ENCODE data around the gene NT5DC1.

The NT5DC1 gene

GRCh38 chr6:116192786-116193185 lies 92.1 kb downstream of the NT5DC1 start:
- no peak for DNase-seq (ENCODE audit: low spot score)

GRCh38 chr6:116196841-116197240 lies 96.2 kb downstream of the NT5DC1 start:
- no peak for DNase-seq (ENCODE audit: low spot score)

- no peak for DNase-seq (ENCODE audit: low spot score)
These were observed 100.1 kb downstream of the NT5DC1 start for GRCh38 chr6:116200619-116201249.

GRCh38 chr6:116201538-116201937 lies 100.9 kb downstream of the NT5DC1 start:
- no peak for DNase-seq (ENCODE audit: low spot score)

DNA sequence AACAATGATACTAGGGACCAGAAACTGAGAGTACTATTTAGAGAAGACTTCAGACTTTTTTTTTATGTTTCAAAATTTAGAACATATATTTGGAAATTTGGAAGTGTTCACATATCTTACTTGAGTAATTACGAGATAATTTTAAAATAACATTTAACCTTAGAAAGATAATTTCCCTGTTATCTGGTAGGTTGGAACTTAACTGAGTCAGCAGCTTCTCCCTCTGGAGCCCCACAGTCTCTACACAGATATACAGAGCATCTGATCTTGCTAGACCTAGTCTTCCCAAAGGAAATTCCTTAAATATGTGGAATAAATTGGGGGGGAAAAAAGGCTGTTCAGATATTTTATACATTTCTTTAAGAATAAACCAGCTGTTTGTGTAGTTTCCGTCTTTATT lies 104.6 kb downstream of the NT5DC1 start:
- DNase-seq (ENCODE audit: low spot score), result no peak

DNA sequence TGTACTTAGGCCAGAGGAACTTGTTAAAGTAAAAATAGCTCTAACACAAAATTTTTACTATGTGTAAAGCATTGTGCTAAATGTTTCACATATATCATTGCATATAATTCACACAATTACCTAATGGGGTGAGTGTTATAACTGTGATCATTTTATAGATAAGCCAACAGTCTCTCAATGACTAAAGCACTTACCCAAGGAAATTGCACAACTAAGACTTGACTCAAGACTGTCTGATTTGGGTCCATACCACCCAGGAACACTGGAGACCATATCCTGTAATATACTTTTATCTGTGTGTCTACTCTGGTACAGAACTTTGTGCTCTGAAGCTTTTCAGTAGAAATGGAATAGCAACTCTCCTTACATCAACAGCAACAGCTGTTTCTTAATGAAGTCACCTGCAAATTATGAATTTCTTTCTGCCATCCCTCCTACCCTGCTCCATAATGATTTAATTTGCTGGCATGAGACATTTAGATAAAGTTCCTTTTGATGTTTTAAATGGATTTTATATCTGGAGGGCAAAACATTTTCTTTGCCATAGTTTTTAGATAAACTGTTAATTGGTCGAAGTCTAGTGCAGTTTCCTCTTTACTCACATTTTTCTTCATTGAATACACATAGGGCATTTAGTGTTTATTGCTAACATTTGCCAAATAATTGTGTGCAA lies 105.7 kb downstream of the NT5DC1 start:
- no peak for DNase-seq (ENCODE audit: low spot score)

- no peak for DNase-seq (ENCODE audit: low spot score)
These were observed 107.6 kb downstream of the NT5DC1 start for GRCh38 chr6:116208056-116208785.

DNA sequence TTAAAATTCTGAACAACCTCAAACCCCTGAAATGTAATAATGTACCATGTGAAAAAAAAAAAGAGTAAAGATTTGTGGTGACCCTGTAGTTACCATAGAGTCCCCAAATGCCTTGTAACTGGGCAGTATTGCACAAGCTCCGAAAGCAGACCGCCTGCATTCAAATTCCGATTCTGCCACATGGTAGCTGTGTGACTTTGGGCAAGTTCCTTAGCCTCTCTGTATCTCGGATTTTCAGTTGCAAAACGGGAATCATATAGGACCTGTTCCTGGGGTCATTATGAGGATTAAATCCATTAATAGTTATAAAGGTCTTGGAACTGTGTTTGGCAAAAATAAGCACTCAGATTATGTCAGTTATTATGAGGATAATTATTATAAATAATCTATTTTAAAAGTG lies 109.7 kb downstream of the NT5DC1 start:
- no peak for DNase-seq (ENCODE audit: low spot score)

DNA sequence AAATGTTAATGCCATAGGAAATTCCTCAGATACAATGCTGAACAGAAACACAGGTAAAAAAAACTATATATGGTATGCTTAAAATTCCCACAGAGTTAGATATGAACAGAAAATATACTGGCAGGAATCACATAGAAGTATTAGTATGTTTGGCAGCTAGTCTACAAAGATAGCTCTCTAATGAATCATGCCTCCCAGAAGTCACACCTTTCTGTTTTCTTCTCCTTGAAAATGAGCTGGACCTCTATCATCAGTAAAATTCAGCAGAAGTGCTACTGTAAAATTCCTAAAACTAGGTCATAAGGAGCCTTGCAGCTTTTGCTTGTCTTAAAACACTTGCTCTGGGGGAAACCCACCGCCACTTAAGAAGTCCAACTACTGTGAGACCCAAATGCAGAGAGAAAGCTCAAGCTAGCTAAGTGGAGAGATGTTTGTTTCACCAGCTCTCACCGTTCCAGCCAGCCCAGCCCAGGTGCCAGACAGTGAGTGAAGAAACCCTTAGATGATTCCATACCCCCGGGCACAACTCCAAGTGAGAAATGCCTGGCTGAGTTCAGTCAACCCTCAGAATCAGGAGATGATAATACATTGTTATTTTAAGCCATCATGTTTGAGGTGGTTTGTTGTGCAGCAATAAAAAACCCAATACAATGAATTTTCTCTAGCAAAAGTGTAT lies 110.2 kb downstream of the NT5DC1 start:
- peak; percentile 25 for DNase-seq (ENCODE audit: low spot score)

GRCh38 chr6:116214681-116215080 lies 114.0 kb downstream of the NT5DC1 start:
- no peak for DNase-seq (ENCODE audit: low spot score)

DNA sequence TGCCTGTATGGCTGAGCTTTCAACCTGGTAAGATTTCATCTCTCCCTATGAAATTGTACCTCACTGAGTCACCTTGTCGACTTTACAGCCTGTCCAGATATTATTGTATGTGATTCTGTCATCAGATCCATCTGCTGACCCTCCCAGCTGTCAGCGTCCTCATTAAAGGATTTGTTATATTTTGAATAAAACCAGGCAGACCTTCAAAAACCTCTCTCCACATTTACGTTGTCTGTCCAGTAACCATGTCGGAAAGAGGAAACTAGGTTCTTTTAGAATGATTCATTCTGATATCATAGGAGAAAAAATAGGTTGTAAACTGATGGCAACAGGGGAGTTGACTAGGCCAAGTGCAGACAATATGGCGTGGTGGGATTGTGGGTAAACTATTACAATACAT lies 114.8 kb downstream of the NT5DC1 start:
- no peak for DNase-seq (ENCODE audit: low spot score)

- peak; percentile 35 for DNase-seq (ENCODE audit: low spot score)
These were observed 116.4 kb downstream of the NT5DC1 start for GRCh38 chr6:116217069-116217468.

- no peak for DNase-seq (ENCODE audit: low spot score)
These were observed 117.5 kb downstream of the NT5DC1 start for GRCh38 chr6:116218172-116218633.

DNA sequence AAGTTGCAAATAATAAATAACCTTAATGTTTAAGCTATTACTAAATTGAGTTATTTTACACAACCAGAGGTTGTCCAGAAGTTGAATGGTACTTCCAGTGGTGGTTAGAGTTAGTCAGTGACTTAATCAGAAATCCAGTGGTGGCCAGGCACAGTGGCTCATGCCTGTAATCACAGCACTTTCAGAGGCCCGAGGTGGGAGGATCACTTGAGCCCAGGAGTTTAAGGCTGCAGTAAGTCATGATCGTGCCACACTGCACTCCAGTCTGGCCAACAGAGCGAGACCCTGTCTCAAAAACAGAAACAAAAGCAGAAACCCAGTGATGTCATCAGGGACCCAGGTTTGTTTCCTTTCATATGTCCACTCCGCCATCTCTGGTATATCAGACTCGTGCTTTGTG lies 118.2 kb downstream of the NT5DC1 start:
- DNase-seq (ENCODE audit: low spot score), result no peak

DNA sequence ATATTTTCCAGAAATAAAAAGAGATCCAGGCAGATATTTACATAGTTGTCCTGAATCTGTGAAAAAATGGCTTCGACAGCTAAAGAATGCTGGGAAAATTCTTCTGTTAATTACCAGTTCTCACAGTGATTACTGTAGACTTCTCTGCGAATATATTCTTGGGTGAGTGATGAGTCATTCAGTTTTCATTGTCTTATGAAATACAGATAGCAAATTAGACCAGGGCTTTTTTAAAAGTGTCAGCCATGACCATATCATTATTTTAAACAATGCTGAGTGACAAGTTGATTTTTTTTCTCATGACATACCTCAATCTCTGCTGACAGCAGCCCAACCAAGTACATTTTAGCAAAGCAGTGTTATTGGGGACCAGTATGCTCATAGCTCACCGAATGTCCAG lies 120.4 kb downstream of the NT5DC1 start:
- no peak for DNase-seq (ENCODE audit: low spot score)

DNA sequence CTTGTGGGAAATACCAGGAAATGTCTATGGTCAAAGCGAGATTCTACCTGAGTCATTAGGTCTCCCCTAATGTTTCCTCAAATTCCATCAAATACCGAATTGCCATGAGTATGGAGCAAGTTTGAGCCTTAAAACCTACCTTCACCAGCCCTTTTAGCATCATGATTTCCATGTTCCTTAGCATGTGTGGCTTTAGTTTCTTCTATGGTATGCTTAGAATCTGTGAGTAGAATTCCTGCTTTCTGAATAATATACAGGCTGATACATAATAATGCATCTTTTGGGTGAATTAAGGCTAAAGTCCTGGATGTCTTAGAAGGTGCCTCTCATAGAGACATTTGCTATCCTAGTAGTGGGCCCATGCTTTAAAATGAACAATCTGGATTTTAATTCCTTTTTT lies 121.3 kb downstream of the NT5DC1 start:
- no peak for DNase-seq (ENCODE audit: low spot score)

- no peak for DNase-seq (ENCODE audit: low spot score)
These were observed 122.7 kb downstream of the NT5DC1 start for GRCh38 chr6:116223355-116223754.

- DNase-seq (ENCODE audit: low spot score), result peak; percentile 81
These were observed 128.7 kb downstream of the NT5DC1 start for GRCh38 chr6:116229287-116229913.

DNA sequence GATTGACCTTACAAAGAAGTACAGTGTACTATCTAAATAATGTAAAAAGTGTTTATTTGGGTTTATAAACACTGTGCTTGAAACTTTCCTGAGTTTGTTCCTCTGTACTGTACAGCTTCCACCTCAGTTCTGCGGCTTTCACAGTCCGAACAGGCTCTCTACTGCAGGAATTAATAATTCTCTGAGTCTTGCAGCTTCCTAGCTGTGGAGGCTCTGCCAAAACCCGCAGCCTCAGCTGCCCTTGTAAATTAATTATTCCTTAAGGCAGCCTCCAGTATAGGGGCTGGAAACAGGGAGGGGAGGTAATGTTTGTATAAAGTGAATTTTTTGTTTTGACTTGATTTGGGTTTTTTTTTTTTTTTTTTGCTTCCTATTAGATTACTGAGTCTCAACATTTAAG lies 134.0 kb downstream of the NT5DC1 start:
- no peak for DNase-seq (ENCODE audit: low spot score)

- DNase-seq (ENCODE audit: low spot score), result no peak
These were observed 137.4 kb downstream of the NT5DC1 start for GRCh38 chr6:116238083-116238482.

- no peak for DNase-seq (ENCODE audit: low spot score)
These were observed 138.6 kb downstream of the NT5DC1 start for GRCh38 chr6:116239256-116239655.

DNA sequence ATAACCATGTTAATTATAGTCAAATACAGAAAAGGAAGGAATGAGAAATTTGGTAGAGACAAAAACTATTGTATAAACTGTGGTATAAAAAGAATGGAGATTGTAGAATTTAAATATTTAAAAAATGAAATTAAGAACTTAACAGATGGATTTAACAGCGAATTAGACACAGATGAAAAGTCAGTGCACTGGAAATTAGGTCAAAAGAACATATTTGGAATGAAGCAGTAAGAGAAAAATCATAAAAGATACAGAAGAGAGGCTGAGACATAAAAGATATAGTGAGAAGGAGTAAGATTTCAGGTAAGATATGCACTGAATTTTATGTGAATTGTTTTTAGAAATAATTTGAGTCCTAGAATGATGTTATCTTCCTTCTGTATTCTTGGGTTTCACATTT lies 139.2 kb downstream of the NT5DC1 start:
- DNase-seq (ENCODE audit: low spot score), result no peak

All from AG08395 (cell line).